Activated CD4-positive, alpha-beta T cell treated with anti-CD3 and anti-CD28 coated beads for 48 hours (primary cell): ENCODE measurements around the gene LCN15.

Source experiments
- DNase-seq: peaks from one replicate; pipeline ENCODE4 v3.0.0-alpha.2; 2020

LCN15 gene

GRCh38 chr9:136740069-136740468 lies 24.2 kb downstream of the LCN15 start:
- DNase-seq = no peak

- no peak for DNase-seq
These were observed 24.8 kb downstream of the LCN15 start for GRCh38 chr9:136739509-136739908.

- no peak for DNase-seq
These were observed 25.4 kb downstream of the LCN15 start for GRCh38 chr9:136738960-136739359.

- DNase-seq = no peak
These were observed 28.4 kb downstream of the LCN15 start for GRCh38 chr9:136735812-136736480.

GRCh38 chr9:136734837-136735496 lies 29.4 kb downstream of the LCN15 start:
- peak; percentile 48 for DNase-seq

- DNase-seq = no peak
These were observed 30.7 kb downstream of the LCN15 start for GRCh38 chr9:136733611-136734010.

GRCh38 chr9:136732444-136733178 lies 31.7 kb downstream of the LCN15 start:
- DNase-seq = no peak

- no peak for DNase-seq
These were observed 34.4 kb downstream of the LCN15 start for GRCh38 chr9:136729926-136730325.

GRCh38 chr9:136729144-136729543 lies 35.2 kb downstream of the LCN15 start:
- DNase-seq = peak; percentile 40

- DNase-seq = no peak
These were observed 35.7 kb downstream of the LCN15 start for GRCh38 chr9:136728548-136729123.

GRCh38 chr9:136728080-136728547 lies 36.2 kb downstream of the LCN15 start:
- peak; percentile 95 for DNase-seq

- peak; percentile 66 for DNase-seq
These were observed 37.6 kb downstream of the LCN15 start for GRCh38 chr9:136726631-136727191.

GRCh38 chr9:136726118-136726517 lies 38.2 kb downstream of the LCN15 start:
- DNase-seq = no peak

- DNase-seq = no peak
These were observed 38.7 kb downstream of the LCN15 start for GRCh38 chr9:136725612-136726011.

GRCh38 chr9:136724772-136725171 lies 39.5 kb downstream of the LCN15 start:
- DNase-seq = no peak

GRCh38 chr9:136723989-136724388 lies 40.3 kb downstream of the LCN15 start:
- no peak for DNase-seq

- DNase-seq = no peak
These were observed 40.8 kb downstream of the LCN15 start for GRCh38 chr9:136723362-136723976.

- DNase-seq = no peak
These were observed 41.4 kb downstream of the LCN15 start for GRCh38 chr9:136722969-136723356.

GRCh38 chr9:136722093-136722968 lies 42.0 kb downstream of the LCN15 start:
- no peak for DNase-seq

GRCh38 chr9:136721339-136722092 lies 42.8 kb downstream of the LCN15 start:
- DNase-seq = no peak

GRCh38 chr9:136720898-136721338 lies 43.4 kb downstream of the LCN15 start:
- DNase-seq = no peak
